HUES64 (cell line): ENCODE results near the gene APBB3.

ENCODE experiments used
- H3K27ac ChIP-seq: 2 replicates; pipeline ENCODE4 v1.7.0; 2013; ENCODE audit warnings: low read depth, low read length, inconsistent platforms
- H3K27me3 ChIP-seq: 2 replicates; pipeline ENCODE4 v1.6.1; 2013; ENCODE audit warnings: mild to moderate bottlenecking, low read length; ENCODE audit not compliant: insufficient read depth
- H3K36me3 ChIP-seq: 2 replicates; pipeline ENCODE4 v1.6.1; 2013; ENCODE audit warnings: mild to moderate bottlenecking, low read length; ENCODE audit not compliant: insufficient read depth
- H3K4me1 ChIP-seq: 2 replicates; pipeline ENCODE4 v1.6.1; 2013; ENCODE audit warnings: mild to moderate bottlenecking, low read length, moderate library complexity; ENCODE audit not compliant: insufficient read depth
- H3K4me3 ChIP-seq: 2 replicates; pipeline ENCODE4 v1.5.1; 2013; ENCODE audit warnings: mild to moderate bottlenecking, low read length, moderate library complexity
- H3K9ac ChIP-seq: 2 replicates; pipeline ENCODE4 v1.6.1; 2013; ENCODE audit warnings: mild to moderate bottlenecking, low read depth, low read length
- H3K9me3 ChIP-seq: 2 replicates; pipeline ENCODE4 v1.6.1; 2013; ENCODE audit warnings: low read depth, low read length; ENCODE audit not compliant: insufficient read depth
- WGBS: fragments of 150-250, 120-280 bp; methylation state at CpG from one replicate; pipeline ENCODE4 v1.1.7; 2013; ENCODE audit warnings: missing lambda C conversion rate; 5-methylcytosine and 5-hydroxymethylcytosine counted together

APBB3 gene

DNA sequence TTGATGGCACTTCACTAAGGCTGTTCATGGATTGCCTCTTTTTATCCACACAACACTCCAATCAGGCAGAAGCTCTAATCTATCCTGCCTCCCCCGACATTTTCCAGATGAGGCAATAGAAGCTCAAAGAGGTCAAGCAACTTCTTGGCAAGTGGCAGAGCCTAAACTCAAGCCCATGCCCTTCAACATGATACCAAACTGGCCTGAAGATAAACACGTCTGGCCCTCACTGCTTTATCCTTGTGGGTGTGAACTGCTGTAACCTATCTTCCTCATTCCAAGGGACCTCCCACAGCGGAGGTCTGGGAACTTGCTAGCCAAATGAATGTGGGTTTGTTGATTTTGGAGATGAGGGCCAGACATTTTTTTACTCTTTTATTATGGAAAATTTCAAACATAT, 9.8 kb upstream of the APBB3 start:
- Histone ChIP-seq H3K27ac (no peak overlapping the region), H3K36me3 (no peaks in the 10 kb centered on the region), H3K27me3 (no peaks in the 10 kb centered on the region), H3K4me3 (no peak overlapping the region), H3K4me1 (no peaks in the 10 kb centered on the region), H3K9ac (no peak overlapping the region), H3K9me3 (no peaks in the 10 kb centered on the region)
- WGBS = 55% methylated on average over 2 of the region's 3 CpGs

DNA sequence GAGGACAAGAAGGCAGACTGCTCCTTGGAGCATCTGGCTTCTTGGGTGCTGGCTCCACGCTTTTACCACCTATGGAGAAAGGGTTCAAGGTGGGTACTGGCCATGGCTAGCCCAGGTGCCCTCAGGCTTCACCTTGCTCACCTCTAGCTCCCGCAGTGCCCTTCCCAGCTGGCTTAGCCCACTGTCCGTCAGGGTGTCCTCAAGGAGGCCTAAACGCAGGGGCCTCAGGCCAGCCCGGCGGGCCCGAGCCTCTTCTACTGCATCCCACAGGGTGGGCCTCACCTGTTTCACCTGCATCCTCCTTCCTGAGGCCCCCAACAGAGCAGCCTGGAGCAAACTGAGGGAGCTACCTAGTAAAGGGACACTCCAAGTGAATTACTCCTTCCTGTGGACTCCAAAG, 9.3 kb upstream of the APBB3 start:
- Histone ChIP-seq H3K9ac (no peak overlapping the region), H3K4me3 (no peak overlapping the region), H3K36me3 (no peaks in the 10 kb centered on the region), H3K4me1 (no peaks in the 10 kb centered on the region), H3K27me3 (no peaks in the 10 kb centered on the region), H3K9me3 (no peaks in the 10 kb centered on the region), H3K27ac (no peak overlapping the region)
- 91% methylated on average over 7 of the region's 7 CpGs for WGBS

DNA sequence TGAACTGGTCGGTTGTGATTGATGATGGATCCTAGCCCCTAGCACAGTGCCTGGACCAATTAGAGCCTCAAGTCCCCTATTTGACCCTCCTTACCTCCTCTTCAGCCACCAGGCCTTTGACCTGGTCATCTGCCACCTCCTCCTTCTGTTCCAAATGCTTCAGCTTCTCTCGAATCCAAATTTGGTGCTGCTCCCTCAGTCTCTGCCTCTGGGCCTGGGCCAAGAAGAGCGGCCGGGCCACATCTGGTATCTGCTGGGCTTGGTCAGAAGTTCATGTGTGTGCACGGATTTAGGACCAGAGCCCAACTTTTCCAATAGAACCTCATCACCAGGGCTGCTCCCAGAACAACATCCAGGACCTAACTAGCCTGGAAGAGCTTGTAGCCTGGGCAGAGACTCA, 6.7 kb upstream of the APBB3 start:
- peaks cover 19% of the 10 kb centered on the region for H3K36me3 ChIP-seq
- H3K4me3 ChIP-seq = no peak overlapping the region
- no peaks in the 10 kb centered on the region for H3K4me1 ChIP-seq
- H3K9ac ChIP-seq = no peak overlapping the region
- no peaks in the 10 kb centered on the region for H3K27me3 ChIP-seq
- WGBS = 90% methylated on average over 5 of the region's 5 CpGs
- H3K27ac ChIP-seq = no peak overlapping the region
- H3K9me3 ChIP-seq = no peaks in the 10 kb centered on the region

DNA sequence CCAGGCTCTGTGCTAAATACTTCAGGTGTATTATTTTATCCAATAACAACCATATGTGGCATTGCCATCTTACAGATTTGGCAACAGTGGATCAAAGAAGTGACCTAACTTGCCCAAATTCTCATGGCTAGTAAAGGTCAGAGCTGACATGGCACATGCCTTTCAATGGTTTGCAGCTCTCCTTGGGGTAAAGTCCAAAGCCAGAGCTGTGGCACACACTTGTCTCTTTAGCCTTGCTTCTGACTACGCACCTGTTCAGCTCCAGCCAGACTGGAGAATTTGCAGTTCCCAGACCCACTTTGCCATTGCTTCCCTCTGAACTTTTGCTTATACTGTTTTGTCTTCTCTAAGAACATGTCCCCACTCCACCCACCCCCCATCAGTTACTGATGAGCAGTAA, 6.1 kb upstream of the APBB3 start:
- Histone ChIP-seq H3K9ac (no peak overlapping the region), H3K27me3 (no peaks in the 10 kb centered on the region), H3K36me3 (peaks cover 24% of the 10 kb centered on the region), H3K9me3 (no peaks in the 10 kb centered on the region), H3K4me1 (peaks cover 2% of the 10 kb centered on the region; the same call in 1 of the 2 replicates), H3K4me3 (no peak overlapping the region), H3K27ac (no peak overlapping the region)
- WGBS = 91% methylated on average over 1 of the region's 1 CpG

DNA sequence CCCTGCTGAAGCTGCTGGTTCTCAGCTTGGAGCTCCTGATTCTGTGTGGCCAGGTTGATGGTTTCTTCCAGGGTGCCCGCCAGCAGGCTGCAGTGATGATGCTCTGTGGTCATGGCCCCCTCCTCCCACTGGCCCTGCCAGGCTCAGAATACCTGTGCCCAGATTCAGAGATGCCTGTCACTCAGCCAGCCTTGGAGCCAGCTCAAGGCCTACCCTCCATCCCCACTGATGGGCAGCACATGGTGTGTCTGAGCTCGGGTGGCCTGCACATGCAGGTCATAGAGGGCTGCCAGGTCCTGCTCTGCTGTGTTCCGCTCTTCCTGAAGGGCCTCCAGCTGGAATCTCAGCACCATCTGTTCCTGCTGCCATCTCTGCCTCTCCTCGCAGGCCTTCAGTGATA, 5.7 kb upstream of the APBB3 start:
- Histone ChIP-seq H3K27me3 (no peaks in the 10 kb centered on the region), H3K4me3 (no peak overlapping the region), H3K27ac (no peak overlapping the region), H3K36me3 (peaks cover 24% of the 10 kb centered on the region), H3K4me1 (peaks cover 5% of the 10 kb centered on the region; the same call in 1 of the 2 replicates), H3K9ac (no peak overlapping the region), H3K9me3 (no peaks in the 10 kb centered on the region)
- 90% methylated on average over 4 of the region's 4 CpGs for WGBS

DNA sequence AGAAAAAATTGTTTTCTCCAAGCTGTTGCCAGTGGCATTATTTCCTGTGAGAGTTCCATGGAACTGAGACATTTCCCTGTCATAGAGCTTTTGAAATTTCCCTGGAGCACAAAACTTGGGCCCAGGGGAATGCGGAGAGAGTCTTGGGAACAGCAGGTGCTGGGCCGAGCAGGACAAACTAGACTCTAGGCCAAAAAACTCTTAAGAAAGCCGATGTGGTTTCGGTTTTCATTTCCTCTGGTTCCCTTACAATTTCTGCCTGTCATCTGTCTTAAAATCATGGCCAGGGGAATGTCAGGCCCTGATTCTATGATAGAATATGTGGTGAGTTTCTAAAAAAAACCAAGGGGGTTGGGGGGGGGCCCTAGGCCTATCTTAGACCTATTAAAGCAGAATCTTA, 4.8 kb upstream of the APBB3 start:
- H3K9me3 ChIP-seq = no peaks in the 10 kb centered on the region
- H3K36me3 ChIP-seq = peaks cover 24% of the 10 kb centered on the region
- H3K27me3 ChIP-seq = no peaks in the 10 kb centered on the region
- no peak overlapping the region for H3K4me3 ChIP-seq
- H3K4me1 ChIP-seq = peaks cover 5% of the 10 kb centered on the region; the same call in 1 of the 2 replicates
- WGBS = 91% methylated on average over 4 of the region's 4 CpGs
- no peak overlapping the region for H3K9ac ChIP-seq
- H3K27ac ChIP-seq = no peak overlapping the region

DNA sequence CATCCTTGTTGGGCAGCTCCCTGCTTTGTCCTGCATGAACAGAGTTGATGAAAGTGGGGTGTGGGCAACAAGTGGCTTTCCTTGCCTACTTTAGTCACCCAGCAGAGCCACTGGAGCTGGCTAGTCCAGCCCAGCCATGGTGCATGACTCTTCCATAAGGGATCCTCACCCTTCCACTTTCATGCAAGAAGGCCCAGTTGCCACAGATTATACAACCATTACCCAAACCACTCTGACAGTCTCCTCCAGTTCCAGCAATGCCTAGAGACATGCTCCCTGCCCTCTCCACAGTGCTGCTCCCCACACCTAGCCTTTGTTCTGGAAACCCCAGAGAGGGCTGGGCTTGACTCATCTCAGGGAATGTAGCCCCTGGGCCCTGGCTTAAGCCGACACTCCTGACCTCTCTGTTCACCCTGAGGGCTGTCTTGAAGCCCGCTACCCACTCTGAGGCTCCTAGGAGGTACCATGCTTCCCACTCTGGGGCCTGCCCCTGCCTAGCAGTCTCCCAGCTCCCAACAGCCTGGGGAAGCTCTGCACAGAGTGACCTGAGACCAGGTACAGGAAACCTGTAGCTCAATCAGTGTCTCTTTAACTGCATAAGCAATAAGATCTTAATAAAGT, 4.2 kb upstream of the APBB3 start:
- peaks cover 24% of the 10 kb centered on the region for H3K36me3 ChIP-seq
- peaks cover 5% of the 10 kb centered on the region; the same call in 1 of the 2 replicates for H3K4me1 ChIP-seq
- no peaks in the 10 kb centered on the region for H3K27me3 ChIP-seq
- H3K4me3 ChIP-seq = no peak overlapping the region
- no peak overlapping the region for H3K27ac ChIP-seq
- WGBS = 92% methylated on average over 2 of the region's 2 CpGs
- no peak overlapping the region for H3K9ac ChIP-seq
- H3K9me3 ChIP-seq = no peaks in the 10 kb centered on the region

DNA sequence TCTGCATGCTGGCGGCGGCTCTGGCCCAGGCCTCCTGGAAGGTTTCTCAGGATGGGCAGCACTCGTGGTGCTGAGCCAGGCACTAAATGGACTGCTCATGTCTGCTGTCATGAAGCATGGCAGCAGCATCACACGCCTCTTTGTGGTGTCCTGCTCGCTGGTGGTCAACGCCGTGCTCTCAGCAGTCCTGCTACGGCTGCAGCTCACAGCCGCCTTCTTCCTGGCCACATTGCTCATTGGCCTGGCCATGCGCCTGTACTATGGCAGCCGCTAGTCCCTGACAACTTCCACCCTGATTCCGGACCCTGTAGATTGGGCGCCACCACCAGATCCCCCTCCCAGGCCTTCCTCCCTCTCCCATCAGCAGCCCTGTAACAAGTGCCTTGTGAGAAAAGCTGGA, 3.5 kb upstream of the APBB3 start:
- Histone ChIP-seq H3K36me3 (peaks cover 24% of the 10 kb centered on the region), H3K4me1 (peaks cover 5% of the 10 kb centered on the region; the same call in 1 of the 2 replicates), H3K9ac (no peak overlapping the region), H3K27ac (no peak overlapping the region), H3K4me3 (no peak overlapping the region), H3K27me3 (no peaks in the 10 kb centered on the region), H3K9me3 (no peaks in the 10 kb centered on the region)
- 94% methylated on average over 13 of the region's 13 CpGs for WGBS

DNA sequence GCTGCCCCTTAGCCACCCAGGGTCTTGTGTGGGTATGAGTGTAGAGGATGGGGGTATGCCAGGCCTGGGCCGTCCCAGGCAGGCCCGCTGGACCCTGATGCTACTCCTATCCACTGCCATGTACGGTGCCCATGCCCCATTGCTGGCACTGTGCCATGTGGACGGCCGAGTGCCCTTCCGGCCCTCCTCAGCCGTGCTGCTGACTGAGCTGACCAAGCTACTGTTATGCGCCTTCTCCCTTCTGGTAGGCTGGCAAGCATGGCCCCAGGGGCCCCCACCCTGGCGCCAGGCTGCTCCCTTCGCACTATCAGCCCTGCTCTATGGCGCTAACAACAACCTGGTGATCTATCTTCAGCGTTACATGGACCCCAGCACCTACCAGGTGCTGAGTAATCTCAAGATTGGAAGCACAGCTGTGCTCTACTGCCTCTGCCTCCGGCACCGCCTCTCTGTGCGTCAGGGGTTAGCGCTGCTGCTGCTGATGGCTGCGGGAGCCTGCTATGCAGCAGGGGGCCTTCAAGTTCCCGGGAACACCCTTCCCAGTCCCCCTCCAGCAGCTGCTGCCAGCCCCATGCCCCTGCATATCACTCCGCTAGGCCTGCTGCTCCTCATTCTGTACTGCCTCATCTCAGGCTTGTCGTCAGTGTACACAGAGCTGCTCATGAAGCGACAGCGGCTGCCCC, 2.9 kb upstream of the APBB3 start:
- no peaks in the 10 kb centered on the region for H3K27me3 ChIP-seq
- no peak overlapping the region for H3K27ac ChIP-seq
- H3K4me1 ChIP-seq = peaks cover 5% of the 10 kb centered on the region; the same call in 1 of the 2 replicates
- no peak overlapping the region for H3K4me3 ChIP-seq
- WGBS = 95% methylated on average over 22 of the region's 22 CpGs
- H3K9ac ChIP-seq = no peak overlapping the region
- no peaks in the 10 kb centered on the region for H3K9me3 ChIP-seq
- peaks cover 24% of the 10 kb centered on the region for H3K36me3 ChIP-seq

DNA sequence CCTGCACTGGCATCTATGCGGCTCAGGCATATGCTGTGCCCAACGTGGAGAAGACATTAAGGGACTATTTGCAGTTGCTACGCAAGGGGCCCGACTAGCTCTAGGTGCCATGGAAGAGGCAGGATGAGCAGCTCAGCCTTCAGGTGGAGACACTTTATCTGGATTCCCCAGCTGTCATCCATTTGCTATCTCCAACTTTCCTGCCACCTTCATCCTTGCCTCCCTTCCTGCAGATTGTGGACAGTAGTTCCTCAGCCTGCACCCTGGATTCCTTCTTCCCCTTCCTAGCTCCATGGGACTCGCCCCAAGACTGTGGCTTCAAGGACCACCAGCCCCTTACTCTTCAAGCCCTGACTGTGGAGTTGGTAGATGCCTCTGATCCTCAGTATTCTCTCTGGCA, 2.3 kb upstream of the APBB3 start:
- Histone ChIP-seq H3K27me3 (no peaks in the 10 kb centered on the region), H3K9ac (no peak overlapping the region), H3K36me3 (peaks cover 24% of the 10 kb centered on the region), H3K4me1 (peaks cover 5% of the 10 kb centered on the region; the same call in 1 of the 2 replicates), H3K9me3 (no peaks in the 10 kb centered on the region), H3K4me3 (no peak overlapping the region), H3K27ac (no peak overlapping the region)
- WGBS = 96% methylated on average over 5 of the region's 5 CpGs

DNA sequence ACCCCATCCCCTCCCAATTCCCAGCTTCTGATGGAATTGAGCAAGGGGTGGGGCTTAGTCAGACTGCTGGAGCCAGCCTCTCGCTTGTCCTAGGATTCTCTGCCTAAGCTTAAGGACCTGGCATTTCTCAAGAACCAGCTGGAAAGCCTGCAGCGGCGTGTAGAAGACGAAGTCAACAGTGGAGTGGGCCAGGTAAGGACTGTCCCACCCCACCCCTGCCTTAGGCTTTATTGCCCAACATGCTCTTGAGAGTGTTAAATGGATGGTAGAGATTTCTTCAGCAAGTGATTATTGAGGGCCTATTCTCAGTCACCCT, 1.3 kb upstream of the APBB3 start:
- Histone ChIP-seq H3K27ac (no peak overlapping the region), H3K4me1 (peaks cover 5% of the 10 kb centered on the region; the same call in 1 of the 2 replicates), H3K27me3 (no peaks in the 10 kb centered on the region), H3K36me3 (peaks cover 24% of the 10 kb centered on the region), H3K9ac (0 out of 2 replicates have a peak overlapping the region, but pooled peaks have one; percentile 79), H3K9me3 (no peaks in the 10 kb centered on the region), H3K4me3 (peak overlapping the region; percentile 93)
- WGBS = 83% methylated on average over 4 of the region's 4 CpGs
